SK-N-MC (cell line): ENCODE measurements around the gene SESTD1.

Experiments used
- EZH2 ChIP-seq: fragments of 200-600 bp; sonication (generic); IDR thresholded peaks from one replicate; pipeline ENCODE4 v1.6.1; 2017; ENCODE audit warnings: antibody characterized with exemption
- FOXP2 ChIP-seq: optimal IDR thresholded peaks from 2 replicates; pipeline ENCODE3; 2011; ENCODE audit warnings: mild to moderate bottlenecking, moderate library complexity; ENCODE audit not compliant: insufficient read depth; ENCODE audit errors: extremely low read length, control extremely low read depth
- POLR2AphosphoS5 ChIP-seq: IDR thresholded peaks from 2 replicates; pipeline ENCODE4 v1.6.1; 2012; ENCODE audit warnings: mild to moderate bottlenecking, low read depth, low read length, borderline replicate concordance

- TF ChIP-seq EZH2: no peak
- TF ChIP-seq POLR2AphosphoS5: no peak
- no peak for TF ChIP-seq FOXP2
Measured at GRCh38 chr2:179260224-179260623, 4.4 kb downstream of the SESTD1 start.
